ENCODE measurements around the gene ACP4.
"Not testable (repeated sequence)": the region's sequence is repeated elsewhere in the genome, so short reads cannot be mapped to it uniquely, and the experiment has no call there.

The ACP4 gene

GRCh38 chr19:50778906-50779430 lies 11.2 kb upstream of the ACP4 start:
- TF ChIP-seq CTCF (conservative IDR thresholded peaks at IDR 0.05; ENCODE audit: control insufficient read depth, insufficient read depth, low read depth, low read length), result no peak
- DNase-seq (ENCODE audit: low read depth), result no peak
- H3K4me3 ChIP-seq (ENCODE audit: control insufficient read depth, low read depth, low read length), result no peak overlapping the region

GRCh38 chr19:50779504-50780457 lies 10.4 kb upstream of the ACP4 start:
- no peak for DNase-seq (ENCODE audit: low read depth)

GRCh38 chr19:50780753-50781435 lies 9.3 kb upstream of the ACP4 start:
- no peak for DNase-seq (ENCODE audit: low read depth)
- TF ChIP-seq CTCF (conservative IDR thresholded peaks at IDR 0.05; ENCODE audit: control insufficient read depth, insufficient read depth, low read depth, low read length), result no peak
- H3K4me3 ChIP-seq (ENCODE audit: control insufficient read depth, low read depth, low read length), result no peak overlapping the region

More at GRCh38 chr19:50779504-50780457, 10.4 kb upstream of the ACP4 start:
- no peak for TF ChIP-seq CTCF (conservative IDR thresholded peaks at IDR 0.05; ENCODE audit: control insufficient read depth, insufficient read depth, low read depth, low read length)
- H3K4me3 ChIP-seq (ENCODE audit: control insufficient read depth, low read depth, low read length), result no peak overlapping the region

- DNase-seq (ENCODE audit: low read depth), result not testable (repeated sequence)
Observed at GRCh38 chr19:50783848-50784152, 6.4 kb upstream of the ACP4 start.

GRCh38 chr19:50784710-50785109 lies 5.5 kb upstream of the ACP4 start:
- H3K4me3 ChIP-seq (ENCODE audit: control insufficient read depth, low read depth, low read length), result no peak overlapping the region
- no peak for TF ChIP-seq CTCF (conservative IDR thresholded peaks at IDR 0.05; ENCODE audit: control insufficient read depth, insufficient read depth, low read depth, low read length)
- DNase-seq (ENCODE audit: low read depth), result no peak

More at GRCh38 chr19:50783848-50784152, 6.4 kb upstream of the ACP4 start:
- H3K4me3 ChIP-seq (ENCODE audit: control insufficient read depth, low read depth, low read length), result not testable (repeated sequence)

GRCh38 chr19:50785329-50785728 lies 4.9 kb upstream of the ACP4 start:
- no peak for DNase-seq (ENCODE audit: low read depth)
- TF ChIP-seq CTCF (conservative IDR thresholded peaks at IDR 0.05; ENCODE audit: control insufficient read depth, insufficient read depth, low read depth, low read length), result no peak

GRCh38 chr19:50790922-50791467 lies 780 bp downstream of the ACP4 start:
- TF ChIP-seq CTCF (conservative IDR thresholded peaks at IDR 0.05; ENCODE audit: control insufficient read depth, insufficient read depth, low read depth, low read length), result no peak
- H3K4me3 ChIP-seq (ENCODE audit: control insufficient read depth, low read depth, low read length), result no peak overlapping the region
- DNase-seq (ENCODE audit: low read depth), result no peak

More at GRCh38 chr19:50785329-50785728, 4.9 kb upstream of the ACP4 start:
- no peak overlapping the region for H3K4me3 ChIP-seq (ENCODE audit: control insufficient read depth, low read depth, low read length)
